ENCODE measurements around the gene CYP1B1.

CYP1B1 gene

GRCh38 chr2:38121481-38121880 is 45.5 kb upstream of the CYP1B1 start:
- no CpG with 5 or more reads among the region's 2 CpGs for WGBS (ENCODE audit: extremely low coverage, insufficient coverage, insufficient read length)
- no peak overlapping the region for H3K27ac ChIP-seq (ENCODE audit: low read depth, low read length)
- H3K14ac ChIP-seq (ENCODE audit: low read length), result no peak overlapping the region
- H4K8ac ChIP-seq (ENCODE audit: low read depth, low read length), result no peak overlapping the region
- H3K27me3 ChIP-seq (ENCODE audit: insufficient read depth, low read length), result no peaks in the 10 kb centered on the region
- no peaks in the 10 kb centered on the region for H3K79me1 ChIP-seq (ENCODE audit: low read length)
- H4K91ac ChIP-seq (ENCODE audit: low read depth, low read length), result no peak overlapping the region
- no peak for DNase-seq
- no peak overlapping the region for H2BK120ac ChIP-seq (ENCODE audit: insufficient read depth, low read length, poor library complexity)
- H3K23ac ChIP-seq (ENCODE audit: low read length), result no peak overlapping the region
- no peak overlapping the region for H3K9ac ChIP-seq (ENCODE audit: low read length)
- no peaks in the 10 kb centered on the region for H3K36me3 ChIP-seq (ENCODE audit: control insufficient read depth in 1 of 2, insufficient read depth in 2 of 2, low read length in 2 of 2)
- H3K79me2 ChIP-seq (ENCODE audit: control insufficient read depth, insufficient read depth, low read length, poor library complexity), result no peaks in the 10 kb centered on the region
- H2AK5ac ChIP-seq (ENCODE audit: low read length), result no peak overlapping the region
- no peak overlapping the region for H4K12ac ChIP-seq (ENCODE audit: low read depth, low read length)
- no peak overlapping the region for H2AFZ ChIP-seq (ENCODE audit: insufficient read depth, low read length, poor library complexity)
- H2BK12ac ChIP-seq (ENCODE audit: low read length), result no peak overlapping the region
- no peaks in the 10 kb centered on the region for H3K4me1 ChIP-seq (ENCODE audit: control insufficient read depth in 1 of 2, insufficient read depth in 2 of 2, low read length in 2 of 2)
- H2BK5ac ChIP-seq (ENCODE audit: low read depth, low read length, poor library complexity), result no peak overlapping the region
- peaks cover 3% of the 10 kb centered on the region for H3K9me3 ChIP-seq (ENCODE audit: insufficient read depth, low read depth, low read length)
- H3K4ac ChIP-seq (ENCODE audit: low read depth, low read length), result no peak overlapping the region
- H3K4me3 ChIP-seq (ENCODE audit: low read depth, low read length), result no peak overlapping the region
- H3K4me2 ChIP-seq (ENCODE audit: low read length), result no peak overlapping the region
- no peak overlapping the region for H3K18ac ChIP-seq (ENCODE audit: low read length)

- no peak overlapping the region for H2AK5ac ChIP-seq (ENCODE audit: low read length)
- no peak overlapping the region for H2BK5ac ChIP-seq (ENCODE audit: low read depth, low read length, poor library complexity)
- H3K9ac ChIP-seq (ENCODE audit: low read length), result no peak overlapping the region
- no peak overlapping the region for H2BK12ac ChIP-seq (ENCODE audit: low read length)
- no peaks in the 10 kb centered on the region for H3K79me1 ChIP-seq (ENCODE audit: low read length)
- H2BK120ac ChIP-seq (ENCODE audit: insufficient read depth, low read length, poor library complexity), result no peak overlapping the region
- H3K4ac ChIP-seq (ENCODE audit: low read depth, low read length), result no peak overlapping the region
- no peaks in the 10 kb centered on the region for H3K27me3 ChIP-seq (ENCODE audit: insufficient read depth, low read length)
- DNase-seq, result peak in 1 of 2 donors; percentile 51
- H3K23ac ChIP-seq (ENCODE audit: low read length), result no peak overlapping the region
- no peak overlapping the region for H3K27ac ChIP-seq (ENCODE audit: low read depth, low read length)
- H3K79me2 ChIP-seq (ENCODE audit: control insufficient read depth, insufficient read depth, low read length, poor library complexity), result no peaks in the 10 kb centered on the region
- H3K9me3 ChIP-seq (ENCODE audit: insufficient read depth, low read depth, low read length), result no peaks in the 10 kb centered on the region
- no peak overlapping the region for H3K18ac ChIP-seq (ENCODE audit: low read length)
- H3K4me2 ChIP-seq (ENCODE audit: low read length), result no peak overlapping the region
- no peak overlapping the region for H2AFZ ChIP-seq (ENCODE audit: insufficient read depth, low read length, poor library complexity)
- no peak overlapping the region for H4K8ac ChIP-seq (ENCODE audit: low read depth, low read length)
- no peak overlapping the region for H3K14ac ChIP-seq (ENCODE audit: low read length)
- H3K4me3 ChIP-seq (ENCODE audit: low read depth, low read length), result no peak overlapping the region
- no CpG with 5 or more reads among the region's 5 CpGs for WGBS (ENCODE audit: extremely low coverage, insufficient coverage, insufficient read length)
- no peak overlapping the region for H4K12ac ChIP-seq (ENCODE audit: low read depth, low read length)
- H3K4me1 ChIP-seq (ENCODE audit: control insufficient read depth in 1 of 2, insufficient read depth in 2 of 2, low read length in 2 of 2), result no peaks in the 10 kb centered on the region
- no peak overlapping the region for H4K91ac ChIP-seq (ENCODE audit: low read depth, low read length)
- no peaks in the 10 kb centered on the region for H3K36me3 ChIP-seq (ENCODE audit: control insufficient read depth in 1 of 2, insufficient read depth in 2 of 2, low read length in 2 of 2)
These were observed 44.9 kb upstream of the CYP1B1 start for GRCh38 chr2:38120829-38121228.

GRCh38 chr2:38120264-38120592 is 44.3 kb upstream of the CYP1B1 start:
- Histone ChIP-seq H3K79me2 (ENCODE audit: control insufficient read depth, insufficient read depth, low read length, poor library complexity) (no peaks in the 10 kb centered on the region), H2BK5ac (ENCODE audit: low read depth, low read length, poor library complexity) (no peak overlapping the region), H3K79me1 (ENCODE audit: low read length) (no peaks in the 10 kb centered on the region), H3K4me2 (ENCODE audit: low read length) (no peak overlapping the region), H3K27ac (ENCODE audit: low read depth, low read length) (no peak overlapping the region), H2AFZ (ENCODE audit: insufficient read depth, low read length, poor library complexity) (no peak overlapping the region), H3K36me3 (ENCODE audit: control insufficient read depth in 1 of 2, insufficient read depth in 2 of 2, low read length in 2 of 2) (no peaks in the 10 kb centered on the region), H3K14ac (ENCODE audit: low read length) (no peak overlapping the region), H4K91ac (ENCODE audit: low read depth, low read length) (no peak overlapping the region), H2BK12ac (ENCODE audit: low read length) (no peak overlapping the region), H2AK5ac (ENCODE audit: low read length) (no peak overlapping the region), H2BK120ac (ENCODE audit: insufficient read depth, low read length, poor library complexity) (no peak overlapping the region), H3K9me3 (ENCODE audit: insufficient read depth, low read depth, low read length) (no peaks in the 10 kb centered on the region), H3K4ac (ENCODE audit: low read depth, low read length) (no peak overlapping the region), H3K23ac (ENCODE audit: low read length) (no peak overlapping the region), H3K4me1 (ENCODE audit: control insufficient read depth in 1 of 2, insufficient read depth in 2 of 2, low read length in 2 of 2) (no peaks in the 10 kb centered on the region), H3K27me3 (ENCODE audit: insufficient read depth, low read length) (no peaks in the 10 kb centered on the region), H4K8ac (ENCODE audit: low read depth, low read length) (no peak overlapping the region), H3K18ac (ENCODE audit: low read length) (no peak overlapping the region), H4K12ac (ENCODE audit: low read depth, low read length) (no peak overlapping the region), H3K4me3 (ENCODE audit: low read depth, low read length) (no peak overlapping the region), H3K9ac (ENCODE audit: low read length) (no peak overlapping the region)
- no peak for DNase-seq
- WGBS (ENCODE audit: extremely low coverage, insufficient coverage, insufficient read length), result no CpG with 5 or more reads among the region's 2 CpGs

- Histone ChIP-seq H2BK120ac (ENCODE audit: insufficient read depth, low read length, poor library complexity) (no peak overlapping the region), H3K9ac (ENCODE audit: low read length) (no peak overlapping the region), H3K36me3 (ENCODE audit: control insufficient read depth in 1 of 2, insufficient read depth in 2 of 2, low read length in 2 of 2) (no peaks in the 10 kb centered on the region), H2AK5ac (ENCODE audit: low read length) (no peak overlapping the region), H3K4me1 (ENCODE audit: control insufficient read depth in 1 of 2, insufficient read depth in 2 of 2, low read length in 2 of 2) (no peaks in the 10 kb centered on the region), H3K4ac (ENCODE audit: low read depth, low read length) (no peak overlapping the region), H4K91ac (ENCODE audit: low read depth, low read length) (no peak overlapping the region), H3K9me3 (ENCODE audit: insufficient read depth, low read depth, low read length) (no peaks in the 10 kb centered on the region), H4K12ac (ENCODE audit: low read depth, low read length) (no peak overlapping the region), H3K79me2 (ENCODE audit: control insufficient read depth, insufficient read depth, low read length, poor library complexity) (no peaks in the 10 kb centered on the region), H3K27me3 (ENCODE audit: insufficient read depth, low read length) (no peaks in the 10 kb centered on the region), H3K14ac (ENCODE audit: low read length) (no peak overlapping the region), H3K4me3 (ENCODE audit: low read depth, low read length) (no peak overlapping the region), H2BK12ac (ENCODE audit: low read length) (no peak overlapping the region), H2BK5ac (ENCODE audit: low read depth, low read length, poor library complexity) (no peak overlapping the region), H3K27ac (ENCODE audit: low read depth, low read length) (no peak overlapping the region), H3K79me1 (ENCODE audit: low read length) (no peaks in the 10 kb centered on the region), H2AFZ (ENCODE audit: insufficient read depth, low read length, poor library complexity) (no peak overlapping the region), H3K4me2 (ENCODE audit: low read length) (no peak overlapping the region), H3K18ac (ENCODE audit: low read length) (no peak overlapping the region), H3K23ac (ENCODE audit: low read length) (no peak overlapping the region), H4K8ac (ENCODE audit: low read depth, low read length) (no peak overlapping the region)
- no CpG with 5 or more reads among the region's 3 CpGs for WGBS (ENCODE audit: extremely low coverage, insufficient coverage, insufficient read length)
- DNase-seq, result peak in 1 of 2 donors; percentile 19
These were observed 40.8 kb upstream of the CYP1B1 start for GRCh38 chr2:38116762-38117161.

Data from trophoblast cell (in vitro differentiated cells and primary cell).